OCI-LY7 (cell line): ENCODE data around the gene ERN1. TPM values are rescaled to one million over a fixed set of nuclear protein-coding genes. Genes with fewer than 3 reads are reported as not detected.

Experiments used
- BruUV-seq: library from RNA; stranded (reverse); fragments of 400-500 nt; replicated peaks from 2 replicates; lab custom pipeline; 2021; lab: Mats Ljungman, UMichigan
- CTCF ChIA-PET: fragments of 300-600 bp; sonication (Branson Sonifier 250); formaldehyde crosslinking; loops from one replicate; lab custom pipeline; 2022; ENCODE audit warnings: antibody characterized with exemption; ENCODE audit not compliant: unreplicated experiment; lab: Charles Lee
- POLR2A ChIA-PET: fragments of 300-600 bp; sonication (Branson Sonifier 250); formaldehyde crosslinking; loops from one replicate; lab custom pipeline; 2022; ENCODE audit warnings: antibody characterized with exemption; lab: Charles Lee
- DNase-seq: peaks from one replicate; pipeline ENCODE4 v3.0.0-alpha.2; 2015; ENCODE audit warnings: low spot score
- H2AFZ ChIP-seq: fragments of 200-600 bp; sonication (generic), shearing (Covaris generic); 2 replicates; pipeline ENCODE4 v1.6.1; 2014; ENCODE audit warnings: mild to moderate bottlenecking, antibody characterized with exemption, low read length, moderate library complexity
- H3K27ac ChIP-seq: fragments of 200-600 bp; sonication (generic); 2 replicates; pipeline ENCODE4 v1.5.1; 2014; ENCODE audit warnings: mixed run types, low read depth, mild to moderate bottlenecking, moderate library complexity, low read length, inconsistent platforms; ENCODE audit not compliant: poor library complexity, severe bottlenecking
- H3K36me3 ChIP-seq: fragments of 200-600 bp; sonication (generic); 2 replicates; pipeline ENCODE4 v1.6.1; 2014; ENCODE audit warnings: mild to moderate bottlenecking, antibody characterized with exemption, low read length, moderate library complexity, mixed read lengths; ENCODE audit not compliant: insufficient read depth
- H3K4me1 ChIP-seq: fragments of 200-600 bp; sonication (generic); 2 replicates; pipeline ENCODE4 v1.5.1; 2014; ENCODE audit warnings: mild to moderate bottlenecking, low read length; ENCODE audit not compliant: insufficient read depth, poor library complexity, severe bottlenecking
- H3K4me2 ChIP-seq: fragments of 200-600 bp; sonication (generic); 2 replicates; pipeline ENCODE4 v1.6.1; 2014; ENCODE audit warnings: mild to moderate bottlenecking, low read length
- H3K4me3 ChIP-seq: fragments of 200-600 bp; sonication (generic); 2 replicates; pipeline ENCODE4 v1.5.1; 2014; ENCODE audit warnings: mild to moderate bottlenecking, low read depth, low read length; ENCODE audit not compliant: poor library complexity, severe bottlenecking
- H3K79me2 ChIP-seq: fragments of 200-600 bp; sonication (generic); 2 replicates; pipeline ENCODE4 v1.6.1; 2016; ENCODE audit warnings: low read depth, mild to moderate bottlenecking, low read length, moderate library complexity, mixed read lengths; ENCODE audit not compliant: insufficient read depth
- H3K9me2 ChIP-seq: fragments of 200-600 bp; sonication (generic); 2 replicates; pipeline ENCODE4 v1.6.1; 2016; ENCODE audit warnings: mild to moderate bottlenecking, low read length, mixed read lengths; ENCODE audit not compliant: insufficient read depth
- H3K9me3 ChIP-seq: fragments of 200-600 bp; sonication (generic); 2 replicates; pipeline ENCODE4 v1.6.1; 2014; ENCODE audit warnings: mild to moderate bottlenecking, mixed run types, low read length, mixed read lengths
- H4K20me1 ChIP-seq: fragments of 200-600 bp; sonication (generic); 2 replicates; pipeline ENCODE4 v1.6.1; 2014; ENCODE audit warnings: mild to moderate bottlenecking, antibody characterized with exemption, low read length, moderate library complexity, mixed read lengths; ENCODE audit not compliant: insufficient read depth
- CTCF ChIP-seq: fragments of 200-600 bp; sonication (generic); conservative IDR thresholded peaks from 2 replicates; pipeline ENCODE4 v1.5.1; 2014; ENCODE audit warnings: mild to moderate bottlenecking, antibody characterized with exemption, low read length, moderate library complexity, mixed read lengths
- EZH2phosphoT487 ChIP-seq: fragments of 200-600 bp; sonication (generic); IDR thresholded peaks from 2 replicates; pipeline ENCODE4 v1.6.1; 2018; ENCODE audit warnings: low read depth, borderline replicate concordance, mild to moderate bottlenecking, mixed run types, antibody characterized with exemption, low read length, moderate library complexity, mixed read lengths
- intact Hi-C: fragments of 100-400 bp; cut with micrococcal nuclease; formaldehyde crosslinking; loops from one replicate; pipeline ENCODE4 v1.10.0; 2022; ENCODE audit not compliant: unreplicated experiment
- total RNA-seq, 2 experiments: library from RNA; depleted of rRNA in 1 of 2; stranded (reverse); fragments of >200 nt in 1 of 2; shearing (Covaris generic) in 1 of 2; gene quantifications; 2 replicates each; pipeline ENCODE4 v1.2.3, GENCODE V29; 2014 to 2022

Gene ERN1
- total RNA-seq, 2 experiments from 2014 or later, result 22.0 to 70.3 TPM

GRCh38 chr17:64163468-64163867, 33.5 kb upstream of the ERN1 start:
- Histone ChIP-seq H3K27ac (no peak overlapping the region), H4K20me1 (no peaks in the 10 kb centered on the region), H3K4me2 (no peak overlapping the region), H3K4me3 (no peak overlapping the region), H3K9me2 (no peaks in the 10 kb centered on the region), H3K36me3 (0 out of 2 replicates have a peak, but pooled peaks cover 4% of the 10 kb centered on the region), H3K79me2 (no peaks in the 10 kb centered on the region), H3K4me1 (no peaks in the 10 kb centered on the region), H3K9me3 (no peaks in the 10 kb centered on the region), H2AFZ (no peak overlapping the region)
- TF ChIP-seq CTCF, result no peak
- TF ChIP-seq EZH2phosphoT487, result no peak
- no TSS peak for BruUV-seq
- DNase-seq, result no peak
- CTCF ChIA-PET, result no interaction called here
- intact Hi-C loops, result no loop called here
- POLR2A ChIA-PET, result interaction anchor here (0.6 kb wide), 1 partner anchor 236 kb away, joined by 3 read pairs; no protein-coding TSS in a partner anchor

- Histone ChIP-seq H3K4me1 (no peaks in the 10 kb centered on the region), H3K4me3 (no peak overlapping the region), H3K9me2 (no peaks in the 10 kb centered on the region), H4K20me1 (no peaks in the 10 kb centered on the region), H3K4me2 (no peak overlapping the region), H2AFZ (no peak overlapping the region), H3K27ac (no peak overlapping the region), H3K79me2 (no peaks in the 10 kb centered on the region), H3K9me3 (no peaks in the 10 kb centered on the region), H3K36me3 (0 out of 2 replicates have a peak, but pooled peaks cover 4% of the 10 kb centered on the region)
- CTCF ChIA-PET, result no interaction called here
- POLR2A ChIA-PET, result interaction anchor here (0.6 kb wide), 1 partner anchor 766 kb away, joined by 4 read pairs; no protein-coding TSS in a partner anchor
- no TSS peak for BruUV-seq
- TF ChIP-seq CTCF, result no peak
- TF ChIP-seq EZH2phosphoT487, result no peak
- intact Hi-C loops, result no loop called here
- no peak for DNase-seq
These were observed 32.6 kb upstream of the ERN1 start for GRCh38 chr17:64162554-64162953.

- POLR2A ChIA-PET, result interaction anchor here (0.6 kb wide), 1 partner anchor 9 kb away, joined by 3 read pairs; no protein-coding TSS in a partner anchor
- intact Hi-C loops, result no loop called here
These were observed 31.6 kb upstream of the ERN1 start for GRCh38 chr17:64161380-64162176.

More at GRCh38 chr17:64161380-64162176, 31.6 kb upstream of the ERN1 start:
- no peak overlapping the region for H2AFZ ChIP-seq
- BruUV-seq, result no TSS peak
- no peaks in the 10 kb centered on the region for H3K79me2 ChIP-seq
- no peak for DNase-seq
- no peaks in the 10 kb centered on the region for H3K9me3 ChIP-seq
- H3K9me2 ChIP-seq, result no peaks in the 10 kb centered on the region
- no peak overlapping the region for H3K27ac ChIP-seq
- no peak for TF ChIP-seq CTCF
- no peak for TF ChIP-seq EZH2phosphoT487
- no peaks in the 10 kb centered on the region for H4K20me1 ChIP-seq
- H3K4me2 ChIP-seq, result no peak overlapping the region
- H3K36me3 ChIP-seq, result 0 out of 2 replicates have a peak, but pooled peaks cover 4% of the 10 kb centered on the region
- no peaks in the 10 kb centered on the region for H3K4me1 ChIP-seq
- CTCF ChIA-PET, result no interaction called here
- H3K4me3 ChIP-seq, result no peak overlapping the region
